Measurements from ENCODE around the gene LGI1. TPM values are rescaled to one million over a fixed set of nuclear protein-coding genes. Genes with fewer than 3 reads are reported as not detected.

Gene LGI1
- total RNA-seq, 1 donor from 2014 or later = not detected

- no peak for TF ChIP-seq CTCF (conservative IDR thresholded peaks at IDR 0.05; ENCODE audit: low read depth, low read length)
Measured at GRCh38 chr10:93758891-93759410, 1.2 kb downstream of the LGI1 start.

GRCh38 chr10:93760490-93760889, 2.8 kb downstream of the LGI1 start:
- H3K4me3 ChIP-seq (ENCODE audit: low read depth, low read length) = no peak overlapping the region
- no peak for DNase-seq (ENCODE audit: low read depth)
- TF ChIP-seq CTCF (conservative IDR thresholded peaks at IDR 0.05; ENCODE audit: low read depth, low read length) = no peak

More at GRCh38 chr10:93758891-93759410, 1.2 kb downstream of the LGI1 start:
- no peak overlapping the region for H3K4me3 ChIP-seq (ENCODE audit: low read depth, low read length)
- no peak for DNase-seq (ENCODE audit: low read depth)

- TF ChIP-seq CTCF (conservative IDR thresholded peaks at IDR 0.05; ENCODE audit: low read depth, low read length) = no peak
- no peak overlapping the region for H3K4me3 ChIP-seq (ENCODE audit: low read depth, low read length)
- DNase-seq (ENCODE audit: low read depth) = no peak
Measured at GRCh38 chr10:93762979-93763391, 5.2 kb downstream of the LGI1 start.

GRCh38 chr10:93766918-93767317, 9.2 kb downstream of the LGI1 start:
- TF ChIP-seq CTCF (conservative IDR thresholded peaks at IDR 0.05; ENCODE audit: low read depth, low read length) = no peak
- DNase-seq (ENCODE audit: low read depth) = no peak
- no peak overlapping the region for H3K4me3 ChIP-seq (ENCODE audit: low read depth, low read length)

GRCh38 chr10:93767724-93768399, 10.1 kb downstream of the LGI1 start:
- no peak overlapping the region for H3K4me3 ChIP-seq (ENCODE audit: low read depth, low read length)
- no peak for TF ChIP-seq CTCF (conservative IDR thresholded peaks at IDR 0.05; ENCODE audit: low read depth, low read length)
- no peak for DNase-seq (ENCODE audit: low read depth)

GRCh38 chr10:93768892-93769291, 11.2 kb downstream of the LGI1 start:
- TF ChIP-seq CTCF (conservative IDR thresholded peaks at IDR 0.05; ENCODE audit: low read depth, low read length) = no peak
- DNase-seq (ENCODE audit: low read depth) = no peak
- H3K4me3 ChIP-seq (ENCODE audit: low read depth, low read length) = no peak overlapping the region

GRCh38 chr10:93771354-93771753, 13.6 kb downstream of the LGI1 start:
- DNase-seq (ENCODE audit: low read depth) = no peak
- no peak overlapping the region for H3K4me3 ChIP-seq (ENCODE audit: low read depth, low read length)
- TF ChIP-seq CTCF (conservative IDR thresholded peaks at IDR 0.05; ENCODE audit: low read depth, low read length) = no peak

Measured in epithelial cell of proximal tubule (primary cell).